C4-2B (cell line): ENCODE measurements around the gene ELMO1.

Experiments
- CTCF ChIP-seq: fragments of 450-650 bp; conservative IDR thresholded peaks from 2 replicates; pipeline ENCODE4 v1.5.1; 2017; ENCODE audit warnings: mild to moderate bottlenecking
- ZFX ChIP-seq: fragments of 450-650 bp; IDR thresholded peaks from 2 replicates; pipeline ENCODE4 v1.6.1; 2017

GRCh38 chr7:37224746-37225145, 223.9 kb downstream of the ELMO1 start:
- TF ChIP-seq CTCF (no peak), ZFX (no peak)
